Hematopoietic multipotent progenitor cell treated with erythropoietin and hydrocortisone succinate and interleukin-3 and kit ligand, for 17 days (in vitro differentiated cells): Measurements from ENCODE around the gene FARP2.
"Not testable (repeated sequence)": the region's sequence is repeated elsewhere in the genome, so short reads cannot be mapped to it uniquely, and the experiment has no call there.

Experiments used
- DNase-seq: peaks from one replicate; pipeline ENCODE4 v3.0.0-alpha.2; 2015; ENCODE audit warnings: low spot score

The FARP2 gene

GRCh38 chr2:241505781-241506201 lies 149.7 kb downstream of the FARP2 start:
- no peak for DNase-seq

- DNase-seq, result not testable (repeated sequence)
Observed at GRCh38 chr2:241506317-241506716, 150.2 kb downstream of the FARP2 start.

- no peak for DNase-seq
Observed at GRCh38 chr2:241506793-241507429, 150.8 kb downstream of the FARP2 start.

- no peak for DNase-seq
Observed at GRCh38 chr2:241507430-241508239, 151.6 kb downstream of the FARP2 start.

- peak; percentile 87 for DNase-seq
Observed at GRCh38 chr2:241508240-241509154, 152.4 kb downstream of the FARP2 start, which contains the start of gene STK25. TSS of gene STK25 (minus strand) at chr2:241508584. CDS start at chr2:241508035, 549 bp downstream.

- no peak for DNase-seq
Observed at GRCh38 chr2:241509155-241509784, 153.2 kb downstream of the FARP2 start.

- DNase-seq, result no peak
Observed at GRCh38 chr2:241511091-241511741, 155.1 kb downstream of the FARP2 start.

- DNase-seq, result no peak
Observed at GRCh38 chr2:241514553-241514952, 158.5 kb downstream of the FARP2 start.

- DNase-seq, result no peak
Observed at GRCh38 chr2:241514986-241515737, 159.1 kb downstream of the FARP2 start.

GRCh38 chr2:241516520-241516965 lies 160.5 kb downstream of the FARP2 start:
- no peak for DNase-seq

- no peak for DNase-seq
Observed at GRCh38 chr2:241517297-241517696, 161.2 kb downstream of the FARP2 start.

GRCh38 chr2:241519669-241520068 lies 163.6 kb downstream of the FARP2 start:
- no peak for DNase-seq

- no peak for DNase-seq
Observed at GRCh38 chr2:241522477-241522876, 166.4 kb downstream of the FARP2 start.

GRCh38 chr2:241525818-241526780 lies 170.0 kb downstream of the FARP2 start:
- not testable (repeated sequence) for DNase-seq

- DNase-seq, result no peak
Observed at GRCh38 chr2:241530571-241530970, 174.5 kb downstream of the FARP2 start.

GRCh38 chr2:241531161-241531722 lies 175.2 kb downstream of the FARP2 start:
- no peak for DNase-seq

- DNase-seq, result no peak
Observed at GRCh38 chr2:241532168-241532567, 176.1 kb downstream of the FARP2 start.

- DNase-seq, result no peak
Observed at GRCh38 chr2:241532733-241533601, 176.9 kb downstream of the FARP2 start.
